ENCODE data around the gene GXYLT1.
A peak's percentile ranks its signal among the peaks of the same experiment; 100 is the strongest.
"Not testable (repeated sequence)": the region's sequence is repeated elsewhere in the genome, so short reads cannot be mapped to it uniquely, and the experiment has no call there.

Gene GXYLT1

GRCh38 chr12:42144408-42145196 is at the start of gene GXYLT1:
Gene GXYLT1, minus strand, starts transcription at chr12:42144874. Its CDS starts 228 bp downstream, at chr12:42144646.
- peak; percentile 92 for DNase-seq

- DNase-seq, result no peak
Measured at GRCh38 chr12:42192686-42193085, 48.0 kb upstream of the GXYLT1 start.

GRCh38 chr12:42192258-42192657 is 47.6 kb upstream of the GXYLT1 start:
- no peak for DNase-seq

- no peak for DNase-seq
Measured at GRCh38 chr12:42190376-42190775, 45.7 kb upstream of the GXYLT1 start.

- DNase-seq, result not testable (repeated sequence)
Measured at GRCh38 chr12:42188275-42188674, 43.6 kb upstream of the GXYLT1 start.

GRCh38 chr12:42187799-42188198 is 43.1 kb upstream of the GXYLT1 start:
- no peak for DNase-seq

GRCh38 chr12:42186793-42187192 is 42.1 kb upstream of the GXYLT1 start:
- DNase-seq, result no peak

- no peak for DNase-seq
Measured at GRCh38 chr12:42182394-42182793, 37.7 kb upstream of the GXYLT1 start.

- peak; percentile 6 for DNase-seq
Measured at GRCh38 chr12:42180990-42181596, 36.4 kb upstream of the GXYLT1 start.

- no peak for DNase-seq
Measured at GRCh38 chr12:42178101-42178500, 33.4 kb upstream of the GXYLT1 start.

GRCh38 chr12:42174978-42175377 is 30.3 kb upstream of the GXYLT1 start:
- no peak for DNase-seq

- DNase-seq, result no peak
Measured at GRCh38 chr12:42173961-42174521, 29.4 kb upstream of the GXYLT1 start.

- no peak for DNase-seq
Measured at GRCh38 chr12:42172441-42173210, 28.0 kb upstream of the GXYLT1 start.

- DNase-seq, result no peak
Measured at GRCh38 chr12:42167711-42168110, 23.0 kb upstream of the GXYLT1 start.

- DNase-seq, result no peak
Measured at GRCh38 chr12:42166501-42166900, 21.8 kb upstream of the GXYLT1 start.

- no peak for DNase-seq
Measured at GRCh38 chr12:42163913-42164312, 19.2 kb upstream of the GXYLT1 start.

GRCh38 chr12:42162965-42163364 is 18.3 kb upstream of the GXYLT1 start:
- DNase-seq, result no peak

- DNase-seq, result no peak
Measured at GRCh38 chr12:42162193-42162592, 17.5 kb upstream of the GXYLT1 start.

- DNase-seq, result no peak
Measured at GRCh38 chr12:42161529-42161928, 16.9 kb upstream of the GXYLT1 start.

- no peak for DNase-seq
Measured at GRCh38 chr12:42156232-42156631, 11.6 kb upstream of the GXYLT1 start.

- no peak for DNase-seq
Measured at GRCh38 chr12:42145552-42146215, 1.0 kb upstream of the GXYLT1 start.

GRCh38 chr12:42145197-42145549 is 499 bp upstream of the GXYLT1 start:
- peak; percentile 71 for DNase-seq

- DNase-seq, result no peak
Measured at GRCh38 chr12:42144158-42144407, 591 bp downstream of the GXYLT1 start.

Data from midbrain (tissue), 1 donor.